Suppressor macrophage treated with lipopolysaccharide for 4 hours (primary cell): ENCODE data around the gene KLF4.

Source experiments
- DNase-seq: peaks from one replicate; pipeline ENCODE4 v3.0.0-alpha.2; 2020

The KLF4 gene

DNA sequence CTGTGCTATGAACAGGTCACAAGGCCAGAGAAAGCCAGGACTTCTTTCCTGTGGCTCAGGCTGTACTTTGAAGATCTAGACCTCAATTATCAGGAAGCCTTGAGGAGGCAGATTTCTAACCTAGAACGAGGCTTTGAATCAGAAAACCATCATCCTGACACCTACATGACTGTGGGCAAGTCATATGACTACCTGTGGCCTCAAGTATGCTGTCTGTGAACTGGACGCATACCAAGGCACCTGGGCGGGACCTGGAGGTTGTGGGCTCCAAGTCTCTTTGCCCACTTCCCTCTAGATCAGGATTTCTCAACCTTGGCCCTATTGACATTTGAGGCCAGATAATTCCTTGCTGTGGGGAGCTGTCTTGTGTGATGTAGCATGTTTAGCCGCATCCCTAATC, 42.5 kb downstream of the KLF4 start:
- DNase-seq = no peak

DNA sequence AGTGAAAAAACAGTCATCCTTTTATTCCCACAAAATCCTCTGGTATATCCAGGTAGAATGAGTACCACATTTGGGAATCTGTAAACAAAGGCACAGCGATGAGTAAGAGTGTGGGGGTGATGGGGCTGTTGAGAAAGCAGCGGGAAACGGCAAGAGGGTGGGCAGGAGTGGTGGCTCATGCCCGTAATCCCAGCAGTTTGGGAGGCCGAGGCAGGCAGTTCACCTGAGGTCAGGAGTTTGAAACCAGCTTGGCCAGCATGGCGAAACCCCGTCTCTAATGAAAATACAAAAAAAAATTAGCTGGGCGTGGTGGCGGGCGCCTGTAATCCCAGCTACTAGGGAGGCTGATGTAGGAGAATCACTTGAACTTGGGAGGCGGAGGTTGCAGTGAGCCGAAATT, 43.1 kb downstream of the KLF4 start:
- DNase-seq = no peak

- DNase-seq = no peak
Observed at GRCh38 chr9:107443786-107444185, 45.8 kb downstream of the KLF4 start.

- DNase-seq = no peak
Observed at GRCh38 chr9:107439991-107440456, 49.5 kb downstream of the KLF4 start.

GRCh38 chr9:107438211-107439031, 51.1 kb downstream of the KLF4 start:
- no peak for DNase-seq

- DNase-seq = no peak
Observed at GRCh38 chr9:107437716-107438115, 51.9 kb downstream of the KLF4 start.

DNA sequence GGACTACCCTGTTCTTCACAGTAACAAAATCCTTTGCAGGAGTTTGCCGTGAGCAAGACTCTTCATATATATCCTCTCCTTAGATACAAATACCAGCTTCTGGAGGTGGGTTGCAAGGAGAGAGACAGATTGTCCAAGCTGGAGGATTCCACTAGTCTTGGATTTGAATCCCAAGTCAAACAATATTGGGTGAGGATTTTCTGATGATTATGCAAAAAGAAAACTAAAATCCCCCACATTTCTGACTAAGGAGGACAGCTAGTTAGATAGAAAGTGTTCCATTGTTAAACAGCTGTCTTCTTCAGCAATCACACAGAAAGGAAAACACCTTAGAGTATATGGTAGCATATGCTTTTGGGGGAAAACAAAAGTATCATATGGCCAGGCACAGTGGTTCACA, 54.2 kb downstream of the KLF4 start:
- DNase-seq = no peak
